Upper lobe of left lung (tissue), 4 donors: ENCODE data around the gene TTC5.

Experiments used
- CTCF ChIP-seq, 6 experiments: fragments of 450-650 bp in 4 of 6; fragments of 200-600 bp in 2 of 6; sonication (generic) in 2 of 6; IDR thresholded peaks; one replicate each; pipeline ENCODE4 v1.5.1; 2016 to 2019; ENCODE audit warnings: antibody characterized with exemption in 6 of 6
- EP300 ChIP-seq, 4 donors: sonication (generic); formaldehyde crosslinking; IDR thresholded peaks; one replicate each; pipeline ENCODE4 v1.5.1; 2017; ENCODE audit warnings: antibody characterized with exemption in 4 of 4, control low read depth in 2 of 4
- POLR2A ChIP-seq, 4 donors: fragments of 450-650 bp; IDR thresholded peaks; one replicate each; pipeline ENCODE4 v1.5.1; 2016 to 2017; ENCODE audit warnings: antibody characterized with exemption in 4 of 4, mild to moderate bottlenecking in 2 of 4
- POLR2AphosphoS5 ChIP-seq, 2 donors: sonication (generic); formaldehyde crosslinking; IDR thresholded peaks; one replicate each; pipeline ENCODE4 v1.5.1; 2017; ENCODE audit warnings: antibody characterized with exemption in 2 of 2

GRCh38 chr14:20302042-20302755 lies 3.6 kb downstream of the TTC5 start:
- no peak for TF ChIP-seq POLR2A (IDR thresholded peaks at IDR 0.05)
- TF ChIP-seq CTCF (IDR thresholded peaks at IDR 0.05) = no peak
- no peak for TF ChIP-seq POLR2AphosphoS5 (IDR thresholded peaks at IDR 0.05)
- TF ChIP-seq EP300 (IDR thresholded peaks at IDR 0.05) = no peak
